Large intestine (tissue), 3 donors: ENCODE results near the gene GFM1. TPM values are rescaled to one million over a fixed set of nuclear protein-coding genes. Genes with fewer than 3 reads are reported as not detected.

Experiments used
- DNase-seq, 2 donors: peaks; one replicate each; pipeline versions ENCODE4 v3.0.0 to v3.0.0-alpha.2; 2013
- H3K27ac ChIP-seq: one replicate; pipeline ENCODE4 v1.5.1; 2013; ENCODE audit warnings: low read length
- H3K27me3 ChIP-seq: 2 replicates; pipeline ENCODE4 v1.6.1; 2013; ENCODE audit warnings: low read length; ENCODE audit not compliant: control insufficient read depth, insufficient read depth
- H3K36me3 ChIP-seq: 2 replicates; pipeline ENCODE4 v1.6.1; 2013; ENCODE audit warnings: low read length; ENCODE audit not compliant: control insufficient read depth, insufficient read depth
- H3K4me1 ChIP-seq: one replicate; pipeline ENCODE4 v1.6.1; 2013; ENCODE audit warnings: low read length; ENCODE audit not compliant: control insufficient read depth, insufficient read depth
- H3K4me3 ChIP-seq: one replicate; pipeline ENCODE4 v1.5.1; 2013; ENCODE audit warnings: low read length
- H3K9me3 ChIP-seq: one replicate; pipeline ENCODE4 v1.6.1; 2013; ENCODE audit warnings: mild to moderate bottlenecking, low read depth, low read length, moderate library complexity; ENCODE audit not compliant: control insufficient read depth
- WGBS: methylation state at CpG from one replicate; pipeline ENCODE4 v1.1.5; 2013; ENCODE audit warnings: low lambda C conversion rate; ENCODE audit not compliant: insufficient coverage; 5-methylcytosine and 5-hydroxymethylcytosine counted together
- polyA plus RNA-seq: library from polyadenylated mRNA; unstranded; fragments of 120-200 nt; gene quantifications from one replicate; pipeline ENCODE4 v1.2.1, GENCODE V29; 2013

The GFM1 gene
- polyA plus RNA-seq, 1 donor, result 41.8 TPM

DNA sequence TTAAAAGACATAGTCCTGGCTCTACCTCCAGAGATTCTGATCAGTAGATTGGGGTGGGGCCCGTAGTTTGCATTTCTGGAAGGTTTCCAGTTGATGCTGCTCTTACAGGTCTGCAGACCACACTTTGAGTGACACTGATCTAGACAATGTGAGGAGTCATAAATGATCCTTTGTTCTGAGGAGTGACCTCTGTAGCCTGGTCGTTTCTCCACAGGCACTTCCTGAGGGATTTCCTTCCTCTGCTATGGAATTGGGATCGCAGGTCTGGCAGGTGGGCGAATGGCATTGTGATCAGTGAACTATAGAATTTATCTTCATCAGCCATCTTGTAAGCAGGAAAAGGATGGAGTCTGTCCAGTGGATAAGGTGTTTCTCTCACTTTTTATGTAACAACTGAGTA lies 5.5 kb downstream of the GFM1 start:
- Histone ChIP-seq H3K27me3 (no peaks in the 10 kb centered on the region), H3K4me1 (peaks cover 7% of the 10 kb centered on the region), H3K4me3 (no peak overlapping the region), H3K27ac (no peak overlapping the region), H3K36me3 (peaks cover 42% of the 10 kb centered on the region), H3K9me3 (no peaks in the 10 kb centered on the region)
- no CpG with 5 or more reads among the region's 4 CpGs for WGBS
- no peak for DNase-seq

DNA sequence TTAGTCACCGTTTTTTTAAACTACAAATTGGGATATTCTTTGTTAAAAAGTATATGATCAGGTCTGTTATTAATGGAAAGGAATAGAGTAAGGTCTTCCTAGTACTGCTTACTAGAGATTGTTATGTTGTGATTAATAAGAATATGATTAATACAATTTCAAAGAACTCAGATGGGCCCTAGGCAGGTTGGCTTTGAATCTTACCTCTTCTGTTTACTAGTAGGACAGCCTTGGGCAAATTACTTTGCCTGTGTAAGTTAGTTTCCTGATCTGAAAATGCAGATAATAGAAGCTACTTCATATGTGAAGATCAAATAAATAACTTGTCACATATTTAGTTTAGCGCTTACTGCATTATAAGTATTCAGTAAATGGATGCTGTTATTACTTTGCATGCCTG lies 6.9 kb downstream of the GFM1 start:
- no peaks in the 10 kb centered on the region for H3K27me3 ChIP-seq
- H3K36me3 ChIP-seq, result peaks cover 43% of the 10 kb centered on the region
- no peak for DNase-seq
- no peaks in the 10 kb centered on the region for H3K9me3 ChIP-seq
- H3K4me3 ChIP-seq, result no peak overlapping the region
- no peak overlapping the region for H3K27ac ChIP-seq
- no peaks in the 10 kb centered on the region for H3K4me1 ChIP-seq
- whole genome bisulfite sequencing, result no CpG with 5 or more reads among the region's 2 CpGs

DNA sequence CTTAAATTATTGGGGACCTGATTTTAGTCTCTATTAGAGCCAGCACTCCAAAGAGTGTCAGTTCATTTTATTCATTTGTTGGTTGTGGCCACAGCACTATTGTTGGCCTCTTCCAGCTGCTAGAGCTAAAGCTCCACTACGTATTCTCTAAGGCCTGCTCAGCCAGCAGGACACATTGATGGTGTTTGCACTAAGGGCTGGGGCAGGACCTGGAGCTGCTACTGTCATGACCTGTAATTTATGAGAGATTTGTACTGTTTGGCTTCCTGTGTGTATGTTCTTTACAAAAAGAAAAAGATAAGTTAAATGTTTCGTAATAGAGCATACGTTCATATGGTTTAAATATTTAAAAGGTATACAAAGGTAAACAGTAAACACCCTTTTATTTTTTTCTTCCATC lies 8.1 kb downstream of the GFM1 start:
- Histone ChIP-seq H3K9me3 (no peaks in the 10 kb centered on the region), H3K36me3 (peaks cover 43% of the 10 kb centered on the region), H3K27ac (no peak overlapping the region), H3K4me1 (no peaks in the 10 kb centered on the region), H3K27me3 (no peaks in the 10 kb centered on the region), H3K4me3 (no peak overlapping the region)
- DNase-seq, result no peak
- WGBS, result 89% methylated on average over 2 of the region's 3 CpGs

DNA sequence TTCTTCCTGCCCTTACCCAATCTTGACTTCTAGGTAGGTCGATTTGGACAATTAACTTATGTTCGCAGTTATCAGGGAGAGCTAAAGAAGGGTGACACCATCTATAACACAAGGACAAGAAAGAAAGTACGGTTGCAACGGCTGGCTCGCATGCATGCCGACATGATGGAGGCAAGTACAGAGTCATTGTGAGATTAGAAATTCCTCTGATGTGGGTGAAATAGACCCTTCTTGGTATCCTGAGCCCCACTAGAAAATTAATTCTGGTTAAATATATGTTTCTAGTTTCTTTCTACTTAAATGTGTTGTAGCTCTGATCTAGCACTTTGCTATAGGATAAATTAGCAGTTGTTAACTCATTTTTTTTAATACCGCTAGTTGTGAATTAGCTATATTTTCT lies 14.6 kb downstream of the GFM1 start:
- 100% methylated on average over 1 of the region's 7 CpGs for WGBS
- DNase-seq, result no peak
- H3K9me3 ChIP-seq, result no peaks in the 10 kb centered on the region
- no peaks in the 10 kb centered on the region for H3K27me3 ChIP-seq
- no peak overlapping the region for H3K27ac ChIP-seq
- no peaks in the 10 kb centered on the region for H3K4me1 ChIP-seq
- peaks cover 36% of the 10 kb centered on the region for H3K36me3 ChIP-seq
- no peak overlapping the region for H3K4me3 ChIP-seq

DNA sequence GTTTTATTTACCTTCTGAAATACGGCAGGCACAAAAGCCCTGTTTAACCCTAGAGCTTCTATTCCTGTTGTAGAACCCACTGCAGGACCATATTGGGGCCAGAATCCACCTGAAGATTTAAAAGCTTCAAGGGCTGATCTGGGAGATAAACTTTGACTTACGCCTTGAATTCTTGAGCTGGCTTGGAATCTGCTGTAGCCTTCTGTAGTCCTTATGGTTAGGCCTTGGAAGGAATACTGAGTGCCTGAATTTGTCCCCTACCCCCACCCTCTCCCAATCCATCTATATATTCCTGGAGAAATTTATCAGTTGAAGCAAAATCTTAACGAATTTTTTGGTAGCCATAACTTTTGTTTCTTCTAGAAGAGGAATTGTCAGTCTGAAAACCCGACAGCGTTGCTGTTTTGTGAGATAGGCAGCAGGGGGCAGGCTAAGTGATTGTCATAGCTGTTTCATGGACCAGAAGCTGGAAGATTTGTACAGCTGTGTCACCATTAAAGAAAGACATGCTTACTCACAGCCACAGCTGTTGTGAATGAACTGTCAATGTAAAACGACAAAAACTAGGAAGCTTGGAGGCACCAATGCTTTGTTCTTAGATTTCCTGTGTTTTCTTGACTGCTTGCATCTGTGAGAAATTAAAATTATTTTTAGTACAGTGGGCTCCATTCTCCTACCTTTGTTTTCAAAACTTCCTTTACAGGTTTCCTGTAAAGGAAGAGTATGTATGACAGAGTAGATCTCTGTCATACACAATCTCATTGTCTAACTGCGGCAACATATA lies 15.3 kb downstream of the GFM1 start:
- no peak overlapping the region for H3K27ac ChIP-seq
- H3K36me3 ChIP-seq, result peaks cover 40% of the 10 kb centered on the region

DNA sequence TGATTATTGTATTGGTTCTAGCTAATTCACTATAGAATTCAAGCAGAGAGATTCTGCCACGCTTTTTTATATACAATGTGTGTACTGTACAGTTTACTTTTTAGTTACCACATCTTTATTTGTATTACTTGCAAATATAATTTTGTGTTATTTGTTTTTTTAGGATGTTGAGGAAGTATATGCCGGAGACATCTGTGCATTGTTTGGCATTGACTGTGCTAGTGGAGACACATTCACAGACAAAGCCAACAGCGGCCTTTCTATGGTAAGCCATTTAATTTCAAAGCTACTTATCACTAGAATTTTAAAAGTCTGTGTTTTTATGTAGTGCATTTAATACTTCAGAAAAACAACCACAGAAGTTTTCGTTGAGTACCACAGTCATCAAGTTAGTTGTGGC lies 16.4 kb downstream of the GFM1 start:
- DNase-seq, result no peak
- no peak overlapping the region for H3K27ac ChIP-seq
- no peaks in the 10 kb centered on the region for H3K9me3 ChIP-seq
- 100% methylated on average over 2 of the region's 4 CpGs for WGBS
- peaks cover 42% of the 10 kb centered on the region for H3K36me3 ChIP-seq
- no peaks in the 10 kb centered on the region for H3K4me1 ChIP-seq
- H3K4me3 ChIP-seq, result no peak overlapping the region
- no peaks in the 10 kb centered on the region for H3K27me3 ChIP-seq

More for the DNA sequence above, 15.3 kb downstream of the GFM1 start:
- peak in 1 of 2 donors; percentile 42 for DNase-seq
- WGBS, result no CpG with 5 or more reads among the region's 7 CpGs
- Histone ChIP-seq H3K9me3 (no peaks in the 10 kb centered on the region), H3K27me3 (no peaks in the 10 kb centered on the region), H3K4me1 (no peaks in the 10 kb centered on the region), H3K4me3 (no peak overlapping the region)

DNA sequence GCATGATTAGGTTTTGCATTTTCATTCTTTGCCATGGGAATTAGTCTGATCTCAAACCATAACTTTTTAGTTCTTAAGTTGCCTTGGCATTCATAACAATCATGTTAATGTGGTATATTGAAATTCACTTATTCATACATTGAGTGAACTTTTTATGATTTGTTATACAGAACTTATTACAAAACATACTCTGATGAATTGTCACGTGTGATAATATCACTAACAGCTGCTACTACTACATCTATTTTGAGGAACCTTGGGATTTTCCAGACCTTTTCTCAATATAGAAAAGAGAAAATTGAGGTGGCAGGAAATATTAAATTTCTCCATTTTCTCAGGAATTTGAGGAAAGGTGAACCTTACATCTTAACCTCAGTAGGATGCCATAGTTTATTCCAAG lies 18.9 kb downstream of the GFM1 start:
- no peak overlapping the region for H3K4me3 ChIP-seq
- H3K27me3 ChIP-seq, result no peaks in the 10 kb centered on the region
- no CpG with 5 or more reads among the region's 1 CpG for WGBS
- peaks cover 51% of the 10 kb centered on the region for H3K36me3 ChIP-seq
- no peak overlapping the region for H3K27ac ChIP-seq
- DNase-seq, result no peak
- no peaks in the 10 kb centered on the region for H3K9me3 ChIP-seq
- H3K4me1 ChIP-seq, result no peaks in the 10 kb centered on the region

DNA sequence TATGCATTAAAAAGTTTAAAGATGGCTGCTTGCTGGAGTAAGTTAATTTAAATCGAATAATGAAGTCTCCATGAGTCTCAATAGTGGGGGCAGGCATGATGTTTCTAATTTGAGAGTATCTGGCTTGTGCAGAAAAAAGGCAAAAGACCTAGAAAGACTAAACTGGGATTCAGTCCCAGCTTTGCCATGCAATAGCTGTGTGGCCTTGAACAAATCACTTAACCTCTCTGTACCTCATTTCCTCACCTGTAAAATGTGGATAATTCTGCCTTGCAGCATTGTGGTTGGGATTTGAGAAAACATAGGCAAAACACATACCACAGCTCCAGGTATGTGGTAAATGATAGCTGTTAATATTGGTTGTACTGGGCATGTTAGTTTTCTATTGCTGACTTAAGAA lies 19.5 kb downstream of the GFM1 start:
- Histone ChIP-seq H3K27ac (no peak overlapping the region), H3K4me3 (no peak overlapping the region), H3K9me3 (no peaks in the 10 kb centered on the region), H3K36me3 (peaks cover 55% of the 10 kb centered on the region), H3K4me1 (no peaks in the 10 kb centered on the region), H3K27me3 (no peaks in the 10 kb centered on the region)
- DNase-seq, result no peak
- no CpG with 5 or more reads among the region's 1 CpG for WGBS

DNA sequence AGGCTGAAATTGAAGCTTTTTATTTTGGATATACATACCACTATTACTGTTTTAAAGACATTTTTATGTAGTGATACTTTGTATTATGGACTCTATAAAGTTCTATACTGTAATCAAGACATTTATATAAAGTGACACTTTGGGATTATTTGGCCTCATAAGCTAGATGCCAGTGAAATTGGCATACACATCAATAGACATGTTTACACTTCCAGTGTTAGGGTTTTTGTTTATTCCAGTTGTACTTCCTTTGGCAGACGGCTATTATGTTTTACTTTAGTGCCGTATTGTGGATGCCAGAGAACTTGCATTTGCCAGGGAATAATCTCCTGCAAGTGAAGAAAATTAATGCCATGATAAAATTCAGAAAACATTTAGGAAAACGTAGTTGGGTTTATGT lies 22.1 kb downstream of the GFM1 start:
- no peaks in the 10 kb centered on the region for H3K27me3 ChIP-seq
- WGBS, result no CpG with 5 or more reads among the region's 3 CpGs
- H3K27ac ChIP-seq, result no peak overlapping the region
- no peak overlapping the region for H3K4me3 ChIP-seq
- H3K36me3 ChIP-seq, result peaks cover 41% of the 10 kb centered on the region
- H3K4me1 ChIP-seq, result no peaks in the 10 kb centered on the region
- DNase-seq, result no peak
- no peaks in the 10 kb centered on the region for H3K9me3 ChIP-seq

DNA sequence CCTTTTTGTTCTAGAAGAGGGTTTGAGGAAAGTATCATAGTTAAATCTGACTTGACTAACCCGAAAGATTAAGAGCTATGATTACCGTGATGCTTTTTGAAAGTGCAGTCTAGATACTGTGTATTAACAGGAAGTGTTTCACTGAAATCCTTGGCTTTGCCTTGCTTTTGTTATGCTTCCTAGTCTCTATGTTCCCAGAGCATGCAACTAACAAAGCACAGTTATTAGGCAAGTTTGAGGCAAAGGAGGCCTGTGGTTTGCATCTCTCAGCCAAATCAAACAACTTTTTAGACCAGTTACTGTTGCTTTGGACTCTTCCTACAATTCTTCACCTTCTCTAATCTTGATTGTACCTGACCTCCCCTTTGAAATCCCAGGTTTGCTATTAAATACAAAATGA lies 24.2 kb downstream of the GFM1 start:
- H3K4me1 ChIP-seq, result peaks cover 6% of the 10 kb centered on the region
- no peak overlapping the region for H3K27ac ChIP-seq
- DNase-seq, result no peak
- no peaks in the 10 kb centered on the region for H3K9me3 ChIP-seq
- H3K4me3 ChIP-seq, result no peak overlapping the region
- no CpG with 5 or more reads among the region's 2 CpGs for whole genome bisulfite sequencing
- no peaks in the 10 kb centered on the region for H3K27me3 ChIP-seq
- H3K36me3 ChIP-seq, result peaks cover 37% of the 10 kb centered on the region

DNA sequence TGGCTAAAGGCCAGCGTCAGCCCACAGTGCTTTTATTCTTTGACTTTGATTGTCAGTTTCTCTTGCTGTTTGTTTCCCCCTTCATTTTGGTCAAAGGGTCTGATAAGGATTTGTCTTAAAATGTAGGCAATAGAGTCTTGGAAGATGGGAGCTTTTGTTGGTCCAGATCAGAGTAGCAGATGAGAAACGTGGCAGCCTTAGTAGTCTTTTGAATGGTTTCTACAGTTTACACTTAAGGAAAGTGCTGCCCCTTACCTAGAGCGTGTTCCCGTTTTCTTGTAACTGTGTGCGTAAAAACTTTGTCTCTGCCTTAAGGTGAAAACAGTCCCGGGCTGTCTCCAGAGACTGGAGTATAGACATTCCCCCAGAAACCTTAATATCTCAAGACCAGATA lies 27.5 kb downstream of the GFM1 start:
- no peaks in the 10 kb centered on the region for H3K27me3 ChIP-seq
- H3K9me3 ChIP-seq, result no peaks in the 10 kb centered on the region
- peak overlapping the region; percentile 78 for H3K27ac ChIP-seq
- peak overlapping the region; percentile 76 for H3K4me3 ChIP-seq
- H3K36me3 ChIP-seq, result peaks cover 16% of the 10 kb centered on the region
- WGBS, result no CpG with 5 or more reads among the region's 6 CpGs
- peaks cover 6% of the 10 kb centered on the region for H3K4me1 ChIP-seq
- DNase-seq, result no peak
